GM12878 (cell line): Measurements from ENCODE around the gene LIMS1.

Experiments
- BRCA1 ChIP-seq: IDR thresholded peaks from 2 replicates; pipeline ENCODE4 v1.6.1; 2011; ENCODE audit warnings: low read depth, low read length, improper control_type of control experiment
- CHD4 ChIP-seq: fragments of 200-600 bp; sonication (generic); IDR thresholded peaks from 2 replicates; pipeline ENCODE4 v1.6.1; 2016; ENCODE audit warnings: mild to moderate bottlenecking

GRCh38 chr2:108611021-108611420 is 76.8 kb downstream of the LIMS1 start:
- TF ChIP-seq CHD4 (no peak), BRCA1 (no peak)
